GM12878 (cell line): Measurements from ENCODE around the gene COPZ2. TPM values are rescaled to one million over a fixed set of nuclear protein-coding genes. Genes with fewer than 3 reads are reported as not detected.
A peak's percentile ranks its signal among the peaks of the same experiment; 100 is the strongest.

Source experiments
- ATAC-seq: fragments of 200-7000 bp; cut with Tn5 transposase; 3 replicates; pipeline ENCODE4 v1.9.1; 2020; ENCODE audit warnings: mild to moderate bottlenecking, moderate library complexity
- BruUV-seq: library from RNA; stranded (reverse); fragments of 400-500 nt; replicated peaks from 2 replicates; lab custom pipeline; 2021; lab: Mats Ljungman, UMichigan
- CTCF ChIA-PET: fragments of 300-600 bp; sonication (Branson Sonifier 250); formaldehyde crosslinking; extraction: SDS; loops from one replicate; lab custom pipeline; 2021; ENCODE audit warnings: inconsistent platforms; lab: Yijun Ruan, JAX
- POLR2A ChIA-PET: fragments of 350-600 bp; formaldehyde crosslinking; extraction: SDS; loops from one replicate; lab custom pipeline; 2021; ENCODE audit warnings: inconsistent platforms; lab: Charles Lee
- RAD21 ChIA-PET: fragments of 300-600 bp; sonication (Branson Sonifier 250); formaldehyde crosslinking; loops from one replicate; lab custom pipeline; 2023; ENCODE audit warnings: antibody characterized with exemption; ENCODE audit not compliant: unreplicated experiment; lab: Charles Lee
- SMC1A ChIA-PET: fragments of 300-600 bp; sonication (Branson Sonifier 250); formaldehyde crosslinking; loops from one replicate; lab custom pipeline; 2023; ENCODE audit not compliant: unreplicated experiment, uncharacterized antibody; lab: Charles Lee
- DNase-seq: peaks from one replicate; pipeline ENCODE4 v3.0.0-alpha.2; 2011; ENCODE audit warnings: low read depth, low spot score
- FAIRE-seq: peaks from 3 replicates; lab custom pipeline; 2011; peaks lifted over from hg19 to GRCh38; lab: Jason Lieb, UNC
- H2AFZ ChIP-seq: 2 replicates; pipeline ENCODE4 v1.6.0; 2011; ENCODE audit warnings: low read depth, low read length, control low read depth; ENCODE audit not compliant: control insufficient read depth
- H3K27ac ChIP-seq: 2 replicates; pipeline ENCODE4 v1.5.1; 2011; ENCODE audit warnings: control low read depth; ENCODE audit not compliant: control insufficient read depth, insufficient read depth
- H3K27me3 ChIP-seq, 2 experiments: replicated peaks in 1 of 2; 2 replicates each; pipeline versions ENCODE4 v1.6.0 to v1.6.1; 2011; ENCODE audit warnings: low read length in 1 of 2; ENCODE audit not compliant: control insufficient read depth in 2 of 2, insufficient read depth in 2 of 2
- H3K36me3 ChIP-seq, 2 experiments: 2 replicates each; pipeline ENCODE4 v1.5.1; 2011; ENCODE audit warnings: low read length in 1 of 2; ENCODE audit not compliant: control insufficient read depth in 2 of 2, insufficient read depth in 2 of 2
- H3K4me1 ChIP-seq: 2 replicates; pipeline ENCODE4 v1.6.1; 2011; ENCODE audit warnings: mild to moderate bottlenecking, low read length, moderate library complexity, mixed read lengths; ENCODE audit not compliant: control insufficient read depth, insufficient read depth
- H3K4me2 ChIP-seq: 2 replicates; pipeline ENCODE4 v1.6.0; 2011; ENCODE audit warnings: control low read depth; ENCODE audit not compliant: control insufficient read depth, insufficient read depth
- H3K4me3 ChIP-seq: fragments of 200-600 bp; sonication (generic); 2 replicates; pipeline ENCODE4 v1.5.1; 2016
- H3K79me2 ChIP-seq: 2 replicates; pipeline ENCODE4 v1.6.0; 2011; ENCODE audit warnings: low read length; ENCODE audit not compliant: control insufficient read depth, insufficient read depth
- H3K9ac ChIP-seq: 2 replicates; pipeline ENCODE4 v1.8.0; 2011; ENCODE audit warnings: low read length, control low read depth, mixed read lengths; ENCODE audit not compliant: control insufficient read depth, insufficient read depth
- H3K9me3 ChIP-seq: replicated peaks from 3 replicates; pipeline ENCODE4 v1.5.1; 2011; ENCODE audit warnings: mild to moderate bottlenecking, low read length; ENCODE audit not compliant: control insufficient read depth, insufficient read depth
- H4K20me1 ChIP-seq: 2 replicates; pipeline ENCODE4 v1.6.0; 2011; ENCODE audit not compliant: control insufficient read depth, insufficient read depth
- CREB1 ChIP-seq: IDR thresholded peaks from 2 replicates; pipeline ENCODE4 v1.6.1; 2012; ENCODE audit warnings: low read depth, mild to moderate bottlenecking, inconsistent platforms
- CREM ChIP-seq: IDR thresholded peaks from 2 replicates; pipeline ENCODE4 v1.6.1; 2014; ENCODE audit warnings: antibody characterized with exemption, low read depth
- GATAD2B ChIP-seq: fragments of 450-650 bp; conservative IDR thresholded peaks from 2 replicates; pipeline ENCODE4 v1.6.1; 2017; ENCODE audit warnings: low read depth, mild to moderate bottlenecking, moderate library complexity
- NFYB ChIP-seq: IDR thresholded peaks from 2 replicates; pipeline ENCODE4 v1.6.1; 2011; ENCODE audit warnings: low read depth, mild to moderate bottlenecking, low read length, improper control_type of control experiment, moderate library complexity; ENCODE audit not compliant: insufficient read depth
- NKRF ChIP-seq: fragments of 450-650 bp; conservative IDR thresholded peaks from 2 replicates; pipeline ENCODE4 v1.6.1; 2017; ENCODE audit warnings: mild to moderate bottlenecking, moderate library complexity
- RCOR1 ChIP-seq: conservative IDR thresholded peaks from 2 replicates; pipeline ENCODE4 v1.6.1; 2012; ENCODE audit warnings: low read depth, low read length, improper control_type of control experiment
- ZNF207 ChIP-seq: fragments of 450-650 bp; IDR thresholded peaks from 2 replicates; pipeline ENCODE4 v1.6.1; 2014; ENCODE audit warnings: antibody characterized with exemption, mild to moderate bottlenecking, borderline replicate concordance
- WGBS: methylation state at CpG from one replicate; pipeline ENCODE4 v1.1.6; 2016; ENCODE audit warnings: low lambda C conversion rate; ENCODE audit not compliant: insufficient replicate concordance, insufficient coverage; ENCODE audit errors: missing lambda C conversion rate; 5-methylcytosine and 5-hydroxymethylcytosine counted together
- in situ Hi-C: fragments of 300-500 bp; cut with MboI; formaldehyde crosslinking; loops from 9 replicates; pipeline ENCODE4 v1.14.3; 2018; ENCODE audit warnings: mixed read lengths
- intact Hi-C: fragments of 100-400 bp; cut with micrococcal nuclease; formaldehyde crosslinking; loops from one replicate; pipeline ENCODE4 v1.14.2; 2022; ENCODE audit not compliant: unreplicated experiment
- polyA plus RNA-seq, 11 experiments: library from polyadenylated mRNA; depleted of rRNA in 4 of 11; unstranded in 6 of 11; stranded (reverse) in 5 of 11; fragments of >200 nt; fragmentation: Nextera tagmentation in 4 of 11; fragmentation: Illumina TruSeq in 1 of 11; extraction: Ambion mirVana in 4 of 11; extraction: Trizol in 1 of 11; gene quantifications; 1 replicate in 1 of 11; 2 replicates in 10 of 11; pipeline versions ENCODE4 v1.2.1 to v1.2.3, GENCODE V29; 2011 to 2016; ENCODE audit warnings: inconsistent platforms in 2 of 11, missing spikeins in 2 of 11, low read depth in 1 of 11
- total RNA-seq, 4 experiments: library from RNA; depleted of rRNA in 3 of 4; stranded (reverse); fragments of >200 nt in 3 of 4; fragmentation: Illumina TruSeq in 1 of 4; extraction: Trizol in 1 of 4; gene quantifications; 2 replicates each; pipeline versions ENCODE4 v1.2.1 to v1.2.3, GENCODE V29; 2013 to 2021
- TF ChIP-seq, protein P1 (sequence below): fragments of 450-650 bp; IDR thresholded peaks from 2 replicates; pipeline ENCODE4 v1.6.1; 2017; ENCODE audit warnings: low read depth, mild to moderate bottlenecking, moderate library complexity
- TF ChIP-seq, protein P2 (sequence below): IDR thresholded peaks from 2 replicates; pipeline ENCODE4 v1.6.1; 2012; ENCODE audit warnings: low read depth, low read length, improper control_type of control experiment
- TF ChIP-seq, protein P3 (sequence below): fragments of 450-650 bp; IDR thresholded peaks from 2 replicates; pipeline ENCODE4 v1.6.1; 2017; ENCODE audit warnings: mild to moderate bottlenecking
- TF ChIP-seq, protein P4 (sequence below): fragments of 450-650 bp; IDR thresholded peaks from 2 replicates; pipeline ENCODE4 v1.6.1; 2017; ENCODE audit warnings: mild to moderate bottlenecking, low read depth, inconsistent platforms; ENCODE audit not compliant: poor library complexity, severe bottlenecking

COPZ2 gene
- total and polyA plus RNA-seq, 10 of the 15 experiments (the other 5 are each of a cell fraction or from before 2014, with no cell fraction given): 0.20 to 4.3 (median 2.6) TPM

- ATAC-seq (peak; percentile 91), FAIRE-seq (peak; percentile 44), DNase-seq (peak; percentile 70)
- ChIA-PET RAD21 (interaction anchor here (0.5 to 5.1 kb wide), 35 partner anchors 10 to 1370 kb away, joined by 3 to 117 read pairs (median 4); partner anchors contain the start of genes CBX1, CDK5RAP3, COPZ2 and HOXB5), SMC1A (interaction anchor here (0.6 to 7.4 kb wide), 22 partner anchors 10 to 587 kb away, joined by 3 to 100 read pairs (median 4); partner anchors contain the start of gene NFE2L1), POLR2A (interaction anchor here (1.0 to 3.7 kb wide), 3 partner anchors 23 to 88 kb away, joined by 3 to 29 read pairs (median 5); partner anchors contain the start of gene NFE2L1), CTCF (interaction anchor here (0.6 to 7.9 kb wide), 40 partner anchors 10 to 600 kb away, joined by 3 to 176 read pairs (median 6); partner anchors contain the start of genes CDK5RAP3, COPZ2, HOXB5 and NFE2L1)
- Histone ChIP-seq H3K9ac (peak overlapping the region; percentile 33; the same call in 1 of the 2 replicates), H3K27ac (no peak overlapping the region), H3K9me3 (no peaks in the 10 kb centered on the region), H4K20me1 (peaks cover 5% of the 10 kb centered on the region; the same call in 1 of the 2 replicates), H3K36me3 (no peaks in the 10 kb centered on the region), H3K79me2 (no peaks in the 10 kb centered on the region), H3K4me2 (peak overlapping the region; percentile 100), H2AFZ (peak overlapping the region; percentile 98), H3K4me3 (peak overlapping the region; percentile 80), H3K4me1 (peaks cover 27% of the 10 kb centered on the region), H3K27me3 (no peaks in the 10 kb centered on the region; a peak in 2 of 4 replicates)
- no TSS peak for BruUV-seq
- in situ Hi-C loops (loop anchor here (5.0 kb wide), 2 partner anchors 42 to 112 kb away; no protein-coding TSS in a partner anchor), intact Hi-C loops (loop anchor here (1.0 to 5.0 kb wide), 2 partner anchors 106 to 312 kb away; no protein-coding TSS in a partner anchor)
- 2% methylated on average over 55 of the region's 56 CpGs for WGBS
- TF ChIP-seq RCOR1 (0 out of 2 replicates have a peak, but pooled peaks have one; percentile 19), CREB1 (0 out of 2 replicates have a peak, but pooled peaks have one; percentile 7), NFYB (peak; percentile 44; the same call in 1 of the 2 replicates), CREM (0 out of 2 replicates have a peak, but pooled peaks have one; percentile 25), NKRF (no peak), GATAD2B (no peak), ZNF207 (peak; percentile 3; the same call in 1 of the 2 replicates)
- TF ChIP-seq, protein P1, sequence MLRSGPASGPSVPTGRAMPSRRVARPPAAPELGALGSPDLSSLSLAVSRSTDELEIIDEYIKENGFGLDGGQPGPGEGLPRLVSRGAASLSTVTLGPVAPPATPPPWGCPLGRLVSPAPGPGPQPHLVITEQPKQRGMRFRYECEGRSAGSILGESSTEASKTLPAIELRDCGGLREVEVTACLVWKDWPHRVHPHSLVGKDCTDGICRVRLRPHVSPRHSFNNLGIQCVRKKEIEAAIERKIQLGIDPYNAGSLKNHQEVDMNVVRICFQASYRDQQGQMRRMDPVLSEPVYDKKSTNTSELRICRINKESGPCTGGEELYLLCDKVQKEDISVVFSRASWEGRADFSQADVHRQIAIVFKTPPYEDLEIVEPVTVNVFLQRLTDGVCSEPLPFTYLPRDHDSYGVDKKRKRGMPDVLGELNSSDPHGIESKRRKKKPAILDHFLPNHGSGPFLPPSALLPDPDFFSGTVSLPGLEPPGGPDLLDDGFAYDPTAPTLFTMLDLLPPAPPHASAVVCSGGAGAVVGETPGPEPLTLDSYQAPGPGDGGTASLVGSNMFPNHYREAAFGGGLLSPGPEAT: no peak
- TF ChIP-seq, protein P2, sequence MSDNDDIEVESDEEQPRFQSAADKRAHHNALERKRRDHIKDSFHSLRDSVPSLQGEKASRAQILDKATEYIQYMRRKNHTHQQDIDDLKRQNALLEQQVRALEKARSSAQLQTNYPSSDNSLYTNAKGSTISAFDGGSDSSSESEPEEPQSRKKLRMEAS: peak; percentile 88
- TF ChIP-seq, protein P3, sequence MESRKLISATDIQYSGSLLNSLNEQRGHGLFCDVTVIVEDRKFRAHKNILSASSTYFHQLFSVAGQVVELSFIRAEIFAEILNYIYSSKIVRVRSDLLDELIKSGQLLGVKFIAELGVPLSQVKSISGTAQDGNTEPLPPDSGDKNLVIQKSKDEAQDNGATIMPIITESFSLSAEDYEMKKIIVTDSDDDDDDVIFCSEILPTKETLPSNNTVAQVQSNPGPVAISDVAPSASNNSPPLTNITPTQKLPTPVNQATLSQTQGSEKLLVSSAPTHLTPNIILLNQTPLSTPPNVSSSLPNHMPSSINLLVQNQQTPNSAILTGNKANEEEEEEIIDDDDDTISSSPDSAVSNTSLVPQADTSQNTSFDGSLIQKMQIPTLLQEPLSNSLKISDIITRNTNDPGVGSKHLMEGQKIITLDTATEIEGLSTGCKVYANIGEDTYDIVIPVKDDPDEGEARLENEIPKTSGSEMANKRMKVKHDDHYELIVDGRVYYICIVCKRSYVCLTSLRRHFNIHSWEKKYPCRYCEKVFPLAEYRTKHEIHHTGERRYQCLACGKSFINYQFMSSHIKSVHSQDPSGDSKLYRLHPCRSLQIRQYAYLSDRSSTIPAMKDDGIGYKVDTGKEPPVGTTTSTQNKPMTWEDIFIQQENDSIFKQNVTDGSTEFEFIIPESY: no peak
- TF ChIP-seq, protein P4, sequence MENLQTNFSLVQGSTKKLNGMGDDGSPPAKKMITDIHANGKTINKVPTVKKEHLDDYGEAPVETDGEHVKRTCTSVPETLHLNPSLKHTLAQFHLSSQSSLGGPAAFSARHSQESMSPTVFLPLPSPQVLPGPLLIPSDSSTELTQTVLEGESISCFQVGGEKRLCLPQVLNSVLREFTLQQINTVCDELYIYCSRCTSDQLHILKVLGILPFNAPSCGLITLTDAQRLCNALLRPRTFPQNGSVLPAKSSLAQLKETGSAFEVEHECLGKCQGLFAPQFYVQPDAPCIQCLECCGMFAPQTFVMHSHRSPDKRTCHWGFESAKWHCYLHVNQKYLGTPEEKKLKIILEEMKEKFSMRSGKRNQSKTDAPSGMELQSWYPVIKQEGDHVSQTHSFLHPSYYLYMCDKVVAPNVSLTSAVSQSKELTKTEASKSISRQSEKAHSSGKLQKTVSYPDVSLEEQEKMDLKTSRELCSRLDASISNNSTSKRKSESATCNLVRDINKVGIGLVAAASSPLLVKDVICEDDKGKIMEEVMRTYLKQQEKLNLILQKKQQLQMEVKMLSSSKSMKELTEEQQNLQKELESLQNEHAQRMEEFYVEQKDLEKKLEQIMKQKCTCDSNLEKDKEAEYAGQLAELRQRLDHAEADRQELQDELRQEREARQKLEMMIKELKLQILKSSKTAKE: no peak
These were observed 12.3 kb downstream of the COPZ2 start for GRCh38 chr17:48025040-48025903.
